MM.1S (cell line): Measurements from ENCODE around the gene GNG14.

ENCODE experiments used
- EZH2 ChIP-seq: fragments of 300-600 bp; sonication (generic); optimal IDR thresholded peaks from 2 replicates; pipeline ENCODE3; 2017; ENCODE audit warnings: low read depth, mild to moderate bottlenecking, antibody characterized with exemption, low read length, mixed read lengths
- TF ChIP-seq, protein P1 (sequence below): fragments of 300-600 bp; sonication (generic); IDR thresholded peaks from 2 replicates; pipeline ENCODE4 v1.5.1; 2016; ENCODE audit warnings: antibody characterized with exemption, low read length, mixed read lengths

DNA sequence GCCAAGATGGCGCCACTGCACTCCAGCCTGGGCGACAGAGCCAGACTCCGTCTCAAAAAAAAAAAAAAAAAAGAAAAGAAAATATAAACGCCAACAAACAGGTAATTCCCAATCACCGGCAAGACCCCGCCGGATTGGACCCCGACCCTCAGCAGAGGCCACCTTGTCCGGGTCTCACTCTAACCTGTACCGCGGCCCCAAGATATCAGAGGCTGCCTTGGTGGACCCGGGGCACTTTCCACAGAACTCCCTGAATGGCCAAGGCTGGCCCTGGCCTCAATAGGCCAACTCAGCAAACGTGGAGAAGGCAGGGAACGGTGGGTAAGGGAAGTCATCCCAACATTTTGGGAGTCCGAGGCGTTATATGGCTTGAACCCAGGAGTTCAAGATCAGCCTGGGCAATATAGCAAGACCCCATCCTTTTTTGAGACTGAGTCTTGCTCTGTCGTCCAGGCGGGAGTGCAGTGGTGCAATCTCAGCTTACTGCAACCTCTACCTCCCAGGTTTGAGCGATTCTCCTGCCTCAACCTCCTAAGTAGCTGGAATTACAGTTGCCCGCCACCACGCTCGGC, 49.1 kb upstream of the GNG14 start:
- TF ChIP-seq, protein P1, sequence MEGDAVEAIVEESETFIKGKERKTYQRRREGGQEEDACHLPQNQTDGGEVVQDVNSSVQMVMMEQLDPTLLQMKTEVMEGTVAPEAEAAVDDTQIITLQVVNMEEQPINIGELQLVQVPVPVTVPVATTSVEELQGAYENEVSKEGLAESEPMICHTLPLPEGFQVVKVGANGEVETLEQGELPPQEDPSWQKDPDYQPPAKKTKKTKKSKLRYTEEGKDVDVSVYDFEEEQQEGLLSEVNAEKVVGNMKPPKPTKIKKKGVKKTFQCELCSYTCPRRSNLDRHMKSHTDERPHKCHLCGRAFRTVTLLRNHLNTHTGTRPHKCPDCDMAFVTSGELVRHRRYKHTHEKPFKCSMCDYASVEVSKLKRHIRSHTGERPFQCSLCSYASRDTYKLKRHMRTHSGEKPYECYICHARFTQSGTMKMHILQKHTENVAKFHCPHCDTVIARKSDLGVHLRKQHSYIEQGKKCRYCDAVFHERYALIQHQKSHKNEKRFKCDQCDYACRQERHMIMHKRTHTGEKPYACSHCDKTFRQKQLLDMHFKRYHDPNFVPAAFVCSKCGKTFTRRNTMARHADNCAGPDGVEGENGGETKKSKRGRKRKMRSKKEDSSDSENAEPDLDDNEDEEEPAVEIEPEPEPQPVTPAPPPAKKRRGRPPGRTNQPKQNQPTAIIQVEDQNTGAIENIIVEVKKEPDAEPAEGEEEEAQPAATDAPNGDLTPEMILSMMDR, result no peak
- TF ChIP-seq EZH2, result no peak
